HG03139 (cell line): ENCODE data around the gene CDC27.
"Not testable (repeated sequence)": the region's sequence is repeated elsewhere in the genome, so short reads cannot be mapped to it uniquely, and the experiment has no call there.

Experiments used
- ATAC-seq: cut with Tn5 transposase; IDR thresholded peaks from one replicate; pipeline ENCODE4 v1.9.1; 2021; ENCODE audit not compliant: unreplicated experiment

Gene CDC27

DNA sequence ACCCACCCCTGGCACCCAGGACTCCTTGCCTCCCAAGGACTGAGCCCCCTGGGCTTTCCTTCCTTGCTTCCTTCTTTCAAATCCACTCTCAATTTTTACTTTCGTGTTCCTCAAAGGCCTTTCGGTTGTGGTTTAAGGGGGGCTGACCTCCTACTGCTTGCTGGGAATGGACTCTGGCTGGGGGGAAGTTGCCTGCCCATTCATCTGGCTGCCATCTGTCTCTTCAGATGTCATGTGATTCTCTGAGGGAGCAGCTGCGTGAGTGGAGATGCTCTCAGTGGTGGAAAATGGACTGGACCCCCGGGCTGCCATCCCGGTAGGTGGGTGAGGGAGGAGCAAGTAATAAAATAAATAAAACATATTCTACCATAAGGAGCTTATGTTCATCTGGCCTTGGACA is 116.2 kb downstream of the CDC27 start:
- ATAC-seq, result no peak

DNA sequence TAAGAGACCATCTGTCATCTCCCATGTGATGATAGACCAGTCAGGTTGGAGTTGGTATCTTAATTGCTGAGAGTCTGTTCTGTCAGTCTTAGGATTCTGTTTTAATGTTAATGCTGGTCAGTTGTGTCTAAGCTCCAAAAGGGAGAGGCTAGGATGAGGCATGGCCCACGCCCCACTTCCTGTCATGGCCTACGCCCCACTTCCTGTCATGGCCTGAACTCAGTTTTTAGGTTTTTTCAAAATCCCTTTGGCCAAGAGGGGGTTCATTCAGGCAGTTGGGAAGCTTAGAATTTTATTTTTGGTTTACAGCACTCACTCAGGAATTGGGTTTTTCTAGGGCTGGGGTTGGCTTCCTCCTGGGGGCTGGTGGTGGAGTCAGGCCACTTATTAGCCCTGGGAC is 117.9 kb downstream of the CDC27 start:
- ATAC-seq, result not testable (repeated sequence)

DNA sequence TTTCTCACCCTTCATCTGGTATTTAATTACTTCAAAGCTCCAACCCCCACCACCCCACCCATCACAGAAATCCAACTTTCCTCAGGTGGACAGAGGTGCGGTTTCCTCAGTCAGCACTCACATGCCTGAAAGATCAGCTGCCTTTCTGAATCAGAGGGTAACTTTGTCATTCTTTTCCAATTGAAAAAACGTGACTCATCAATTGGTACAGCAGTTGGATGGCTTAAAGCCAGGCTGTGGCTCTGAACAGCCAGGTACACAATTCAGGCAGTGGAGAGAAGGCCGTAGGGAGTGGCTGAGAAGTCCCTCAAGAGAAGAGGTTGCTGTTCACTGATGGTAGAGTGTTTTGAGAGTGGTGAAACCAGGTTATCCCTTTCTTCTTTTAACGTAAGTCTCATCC is 118.8 kb downstream of the CDC27 start:
- ATAC-seq, result not testable (repeated sequence)
